Measurements from ENCODE around the gene APP.

The APP gene

GRCh38 chr21:26167593-26167992, 3.0 kb downstream of the APP start:
- TF ChIP-seq CTCF (IDR thresholded peaks at IDR 0.05; ENCODE audit: extremely low read depth, insufficient read depth, missing control alignments), result no peak
- DNase-seq (ENCODE audit: low spot score), result no peak
- in situ Hi-C loops (cut with MboI; ENCODE audit: low pct_unique_long_range_greater_than_20kb, low sequenced_read_pairs, unreplicated experiment), result loop anchor here (25.0 kb wide), 1 partner anchor 280 kb away; no protein-coding TSS in a partner anchor

- DNase-seq (ENCODE audit: low spot score), result no peak
- no peak for TF ChIP-seq CTCF (IDR thresholded peaks at IDR 0.05; ENCODE audit: extremely low read depth, insufficient read depth, missing control alignments)
- in situ Hi-C loops (cut with MboI; ENCODE audit: low pct_unique_long_range_greater_than_20kb, low sequenced_read_pairs, unreplicated experiment), result loop anchor here (25.0 kb wide), 1 partner anchor 278 kb away; no protein-coding TSS in a partner anchor
Measured at GRCh38 chr21:26165331-26165730, 5.2 kb downstream of the APP start.

GRCh38 chr21:26164311-26164710, 6.3 kb downstream of the APP start:
- no peak for TF ChIP-seq CTCF (IDR thresholded peaks at IDR 0.05; ENCODE audit: extremely low read depth, insufficient read depth, missing control alignments)
- in situ Hi-C loops (cut with MboI; ENCODE audit: low pct_unique_long_range_greater_than_20kb, low sequenced_read_pairs, unreplicated experiment), result loop anchor here (25.0 kb wide), 1 partner anchor 277 kb away; no protein-coding TSS in a partner anchor
- no peak for DNase-seq (ENCODE audit: low spot score)

- in situ Hi-C loops (cut with MboI; ENCODE audit: low pct_unique_long_range_greater_than_20kb, low sequenced_read_pairs, unreplicated experiment), result loop anchor here (25.0 kb wide), 1 partner anchor 275 kb away; no protein-coding TSS in a partner anchor
- no peak for DNase-seq (ENCODE audit: low spot score)
- no peak for TF ChIP-seq CTCF (IDR thresholded peaks at IDR 0.05; ENCODE audit: extremely low read depth, insufficient read depth, missing control alignments)
Measured at GRCh38 chr21:26162081-26162480, 8.5 kb downstream of the APP start.

GRCh38 chr21:26159869-26160268, 10.7 kb downstream of the APP start:
- no peak for DNase-seq (ENCODE audit: low spot score)
- in situ Hi-C loops (cut with MboI; ENCODE audit: low pct_unique_long_range_greater_than_20kb, low sequenced_read_pairs, unreplicated experiment), result loop anchor here (25.0 kb wide), 1 partner anchor 273 kb away; no protein-coding TSS in a partner anchor
- no peak for TF ChIP-seq CTCF (IDR thresholded peaks at IDR 0.05; ENCODE audit: extremely low read depth, insufficient read depth, missing control alignments)

GRCh38 chr21:26157801-26158200, 12.8 kb downstream of the APP start:
- DNase-seq (ENCODE audit: low spot score), result no peak
- no peak for TF ChIP-seq CTCF (IDR thresholded peaks at IDR 0.05; ENCODE audit: extremely low read depth, insufficient read depth, missing control alignments)
- in situ Hi-C loops (cut with MboI; ENCODE audit: low pct_unique_long_range_greater_than_20kb, low sequenced_read_pairs, unreplicated experiment), result loop anchor here (25.0 kb wide), 1 partner anchor 270 kb away; no protein-coding TSS in a partner anchor

All from GM13977 (cell line).